SU-DHL-6 (cell line): ENCODE data around the gene CELF5.

ENCODE experiments used
- CTCF ChIP-seq: fragments of 200-600 bp; sonication (generic); IDR thresholded peaks from one replicate; pipeline ENCODE4 v1.5.1; 2017; ENCODE audit warnings: antibody characterized with exemption, mild to moderate bottlenecking, low read length, moderate library complexity; ENCODE audit not compliant: insufficient read depth, poor library complexity, severe bottlenecking
- EZH2phosphoT487 ChIP-seq: fragments of 200-600 bp; sonication (generic), shearing (Covaris generic); conservative IDR thresholded peaks from 2 replicates; pipeline ENCODE4 v1.6.1; 2018; ENCODE audit warnings: mild to moderate bottlenecking, antibody characterized with exemption, low read length, moderate library complexity, mixed read lengths

GRCh38 chr19:3210347-3211017 lies 14.0 kb upstream of the CELF5 start:
- TF ChIP-seq CTCF (no peak), EZH2phosphoT487 (no peak)
